ENCODE measurements around the gene EEFSEC.

DNA sequence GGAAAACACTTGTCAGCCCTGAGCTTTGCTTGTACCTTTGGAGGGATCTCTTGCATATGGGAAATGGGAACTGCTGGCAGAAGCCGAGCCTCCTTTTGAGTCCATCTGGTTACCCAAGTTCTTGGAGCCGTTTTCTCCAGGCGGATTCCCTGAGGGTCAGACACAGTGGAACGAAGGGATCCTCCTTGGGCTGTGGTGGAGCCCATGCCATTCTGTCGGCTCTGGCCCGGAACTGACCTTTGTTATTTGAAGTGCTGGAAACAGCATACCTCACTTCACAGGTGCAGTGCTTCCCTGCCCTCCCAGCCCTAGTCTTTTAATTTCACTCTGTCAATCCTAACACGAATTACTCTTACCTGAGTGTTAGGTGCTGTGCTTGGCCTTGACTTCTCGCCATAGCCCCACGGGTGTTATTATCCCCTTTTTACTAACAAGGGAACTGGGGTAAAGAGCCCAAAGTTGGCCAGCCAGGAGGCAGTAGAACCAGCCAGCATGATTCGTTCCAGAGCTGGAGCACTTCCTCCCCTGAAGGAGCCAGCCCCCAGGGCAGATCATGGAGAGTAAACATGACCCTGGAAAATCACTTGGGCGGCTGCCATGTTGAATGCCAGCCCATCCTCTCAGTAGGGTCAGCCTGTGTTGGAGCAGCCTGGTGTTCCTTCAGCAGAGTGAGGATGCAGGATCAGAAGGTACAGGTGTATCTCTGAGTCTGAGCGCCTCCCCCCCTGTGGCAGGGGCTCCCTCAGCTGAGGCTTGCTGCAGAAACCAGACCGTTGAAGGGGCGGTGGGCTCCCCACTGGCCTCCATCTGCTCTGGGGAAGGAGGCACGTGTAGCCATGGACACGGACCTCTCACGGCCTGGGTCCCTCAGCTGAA lies 170.2 kb downstream of the EEFSEC start:
- TF ChIP-seq EZH2 (IDR thresholded peaks at IDR 0.05; ENCODE audit: low read length, unreplicated experiment) (no peak), EZH2phosphoT487 (IDR thresholded peaks at IDR 0.05; ENCODE audit: borderline replicate concordance, low read length) (no peak)
- TF ChIP-seq, protein P1, sequence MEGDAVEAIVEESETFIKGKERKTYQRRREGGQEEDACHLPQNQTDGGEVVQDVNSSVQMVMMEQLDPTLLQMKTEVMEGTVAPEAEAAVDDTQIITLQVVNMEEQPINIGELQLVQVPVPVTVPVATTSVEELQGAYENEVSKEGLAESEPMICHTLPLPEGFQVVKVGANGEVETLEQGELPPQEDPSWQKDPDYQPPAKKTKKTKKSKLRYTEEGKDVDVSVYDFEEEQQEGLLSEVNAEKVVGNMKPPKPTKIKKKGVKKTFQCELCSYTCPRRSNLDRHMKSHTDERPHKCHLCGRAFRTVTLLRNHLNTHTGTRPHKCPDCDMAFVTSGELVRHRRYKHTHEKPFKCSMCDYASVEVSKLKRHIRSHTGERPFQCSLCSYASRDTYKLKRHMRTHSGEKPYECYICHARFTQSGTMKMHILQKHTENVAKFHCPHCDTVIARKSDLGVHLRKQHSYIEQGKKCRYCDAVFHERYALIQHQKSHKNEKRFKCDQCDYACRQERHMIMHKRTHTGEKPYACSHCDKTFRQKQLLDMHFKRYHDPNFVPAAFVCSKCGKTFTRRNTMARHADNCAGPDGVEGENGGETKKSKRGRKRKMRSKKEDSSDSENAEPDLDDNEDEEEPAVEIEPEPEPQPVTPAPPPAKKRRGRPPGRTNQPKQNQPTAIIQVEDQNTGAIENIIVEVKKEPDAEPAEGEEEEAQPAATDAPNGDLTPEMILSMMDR (conservative IDR thresholded peaks at IDR 0.05; ENCODE audit: low read depth, low read length): no peak

Measured in PC-3 (cell line).